MCF 10A (cell line): ENCODE data around the gene IKZF4. TPM values are rescaled to one million over a fixed set of nuclear protein-coding genes. Genes with fewer than 3 reads are reported as not detected.
A peak's percentile ranks its signal among the peaks of the same experiment; 100 is the strongest.
"Not testable (repeated sequence)": the region's sequence is repeated elsewhere in the genome, so short reads cannot be mapped to it uniquely, and the experiment has no call there.

Experiments used
- BruUV-seq: library from RNA; stranded (reverse); fragments of 400-500 nt; replicated peaks from 2 replicates; lab custom pipeline; 2021; lab: Mats Ljungman, UMichigan
- CTCF ChIA-PET: fragments of 300-600 bp; sonication (Branson Sonifier 250); formaldehyde crosslinking; extraction: SDS; loops from one replicate; lab custom pipeline; 2021; ENCODE audit warnings: antibody characterized with exemption, inconsistent platforms; lab: Yijun Ruan, JAX
- POLR2A ChIA-PET: fragments of 300-600, 350-650 bp; sonication (Branson Sonifier 250); formaldehyde crosslinking; extraction: SDS; loops from one replicate; lab custom pipeline; 2020; ENCODE audit warnings: antibody characterized with exemption, inconsistent platforms; lab: Yijun Ruan, JAX
- DNase-seq: peaks from one replicate; pipeline ENCODE4 v3.0.0-alpha.2; 2018; ENCODE audit not compliant: unreplicated experiment
- H3K27ac Mint-ChIP-seq: one replicate; pipeline ENCODE4 v1.8.0; 2022; ENCODE audit warnings: mild to moderate bottlenecking, low read depth, mixed read lengths; ENCODE audit not compliant: unreplicated experiment
- H3K27me3 Mint-ChIP-seq: one replicate; pipeline ENCODE4 v1.8.0; 2022; ENCODE audit warnings: mixed read lengths; ENCODE audit not compliant: insufficient read depth, unreplicated experiment
- H3K36me3 Mint-ChIP-seq: one replicate; pipeline ENCODE4 v1.8.0; 2022; ENCODE audit warnings: mild to moderate bottlenecking, moderate library complexity, mixed read lengths; ENCODE audit not compliant: insufficient read depth, unreplicated experiment
- H3K4me1 Mint-ChIP-seq: one replicate; pipeline ENCODE4 v1.8.0; 2022; ENCODE audit warnings: mixed read lengths; ENCODE audit not compliant: insufficient read depth, unreplicated experiment
- H3K4me3 Mint-ChIP-seq: one replicate; pipeline ENCODE4 v1.8.0; 2022; ENCODE audit warnings: mild to moderate bottlenecking, moderate library complexity, mixed read lengths; ENCODE audit not compliant: unreplicated experiment
- H3K9me3 Mint-ChIP-seq: one replicate; pipeline ENCODE4 v1.8.0; 2022; ENCODE audit warnings: mixed read lengths; ENCODE audit not compliant: unreplicated experiment
- intact Hi-C: fragments of 100-400 bp; cut with micrococcal nuclease; formaldehyde crosslinking; loops from 2 replicates; pipeline ENCODE4 v1.14.1; 2022
- total RNA-seq: library from RNA; stranded (reverse); gene quantifications from 2 replicates; pipeline ENCODE4 v1.2.3, GENCODE V29; 2022
- TF ChIP-seq, protein P1 (sequence below): fragments of 200-600 bp; IDR thresholded peaks from one replicate; pipeline ENCODE4 v1.8.0; 2022; ENCODE audit warnings: antibody characterized with exemption, mild to moderate bottlenecking; ENCODE audit not compliant: unreplicated experiment

The IKZF4 gene
- total RNA-seq, 1 experiment from 2014 or later = 2.4 TPM

- H3K27ac Mint-ChIP-seq = peak within 1 kb of the TSS; percentile 28
- BruUV-seq = no TSS peak
- no peaks in the 10 kb centered on the region for H3K9me3 Mint-ChIP-seq
- H3K4me3 Mint-ChIP-seq = peak within 1 kb of the TSS; percentile 92
- no peaks in the 10 kb centered on the region for H3K27me3 Mint-ChIP-seq
- peaks cover 25% of the 10 kb centered on the region for H3K36me3 Mint-ChIP-seq
- peaks cover 12% of the 10 kb centered on the region for H3K4me1 Mint-ChIP-seq
- ChIA-PET POLR2A (interaction anchor here (0.6 to 5.0 kb wide), 30 partner anchors 9 to 416 kb away, joined by 3 to 71 read pairs (median 6); partner anchors contain the start of genes CD63, DNAJC14, ERBB3 and ESYT1), CTCF (interaction anchor here (0.5 to 5.0 kb wide), 28 partner anchors 10 to 263 kb away, joined by 3 to 80 read pairs (median 6); partner anchors contain the start of genes ORMDL2, PA2G4, RAB5B and SARNP)
- TF ChIP-seq, protein P1, sequence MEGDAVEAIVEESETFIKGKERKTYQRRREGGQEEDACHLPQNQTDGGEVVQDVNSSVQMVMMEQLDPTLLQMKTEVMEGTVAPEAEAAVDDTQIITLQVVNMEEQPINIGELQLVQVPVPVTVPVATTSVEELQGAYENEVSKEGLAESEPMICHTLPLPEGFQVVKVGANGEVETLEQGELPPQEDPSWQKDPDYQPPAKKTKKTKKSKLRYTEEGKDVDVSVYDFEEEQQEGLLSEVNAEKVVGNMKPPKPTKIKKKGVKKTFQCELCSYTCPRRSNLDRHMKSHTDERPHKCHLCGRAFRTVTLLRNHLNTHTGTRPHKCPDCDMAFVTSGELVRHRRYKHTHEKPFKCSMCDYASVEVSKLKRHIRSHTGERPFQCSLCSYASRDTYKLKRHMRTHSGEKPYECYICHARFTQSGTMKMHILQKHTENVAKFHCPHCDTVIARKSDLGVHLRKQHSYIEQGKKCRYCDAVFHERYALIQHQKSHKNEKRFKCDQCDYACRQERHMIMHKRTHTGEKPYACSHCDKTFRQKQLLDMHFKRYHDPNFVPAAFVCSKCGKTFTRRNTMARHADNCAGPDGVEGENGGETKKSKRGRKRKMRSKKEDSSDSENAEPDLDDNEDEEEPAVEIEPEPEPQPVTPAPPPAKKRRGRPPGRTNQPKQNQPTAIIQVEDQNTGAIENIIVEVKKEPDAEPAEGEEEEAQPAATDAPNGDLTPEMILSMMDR = no peak
- peak; percentile 98 for DNase-seq
- intact Hi-C loops = loop anchor here (1.0 to 2.0 kb wide), 4 partner anchors 32 to 120 kb away; partner anchors contain the start of genes RPL41 and RPS26
Observed at GRCh38 chr12:55996715-55997534, 23.9 kb upstream of the IKZF4 start, which contains the start of gene SUOX. TSS of gene SUOX (plus strand) at chr12:55997276. CDS start at chr12:56002222, 4,946 bp downstream.

DNA sequence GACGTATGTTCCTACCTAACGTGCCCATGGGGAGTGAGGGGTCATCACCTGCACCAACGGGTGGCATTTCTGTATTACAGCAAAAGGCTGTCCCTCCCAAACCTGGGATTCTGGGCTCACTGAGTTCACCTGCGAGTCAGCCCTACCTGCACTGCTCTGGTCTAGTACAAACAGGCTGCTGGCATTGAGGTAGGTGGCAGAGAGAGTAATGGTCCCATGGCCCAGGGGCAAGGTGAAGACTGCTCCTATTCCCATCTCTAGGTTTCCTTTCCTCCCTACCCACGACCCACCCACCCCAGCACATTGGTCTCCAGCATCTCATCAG, 23.3 kb upstream of the IKZF4 start:
- Mint-ChIP-seq H3K27ac (no peak overlapping the region), H3K4me1 (peaks cover 12% of the 10 kb centered on the region), H3K4me3 (peak overlapping the region; percentile 92), H3K36me3 (peaks cover 20% of the 10 kb centered on the region), H3K27me3 (no peaks in the 10 kb centered on the region), H3K9me3 (no peaks in the 10 kb centered on the region)
- ChIA-PET POLR2A (interaction anchor here (0.6 to 5.0 kb wide), 25 partner anchors 9 to 268 kb away, joined by 3 to 71 read pairs (median 8); partner anchors contain the start of genes CD63, DNAJC14, ERBB3 and ESYT1), CTCF (interaction anchor here (0.5 to 5.0 kb wide), 15 partner anchors 9 to 263 kb away, joined by 3 to 80 read pairs (median 5); partner anchors contain the start of gene PA2G4)
- TF ChIP-seq, protein P1 = no peak
- no TSS peak for BruUV-seq
- intact Hi-C loops = loop anchor here (2.0 kb wide), 2 partner anchors 81 to 119 kb away; partner anchors contain the start of gene RPL41
- DNase-seq = no peak

DNA sequence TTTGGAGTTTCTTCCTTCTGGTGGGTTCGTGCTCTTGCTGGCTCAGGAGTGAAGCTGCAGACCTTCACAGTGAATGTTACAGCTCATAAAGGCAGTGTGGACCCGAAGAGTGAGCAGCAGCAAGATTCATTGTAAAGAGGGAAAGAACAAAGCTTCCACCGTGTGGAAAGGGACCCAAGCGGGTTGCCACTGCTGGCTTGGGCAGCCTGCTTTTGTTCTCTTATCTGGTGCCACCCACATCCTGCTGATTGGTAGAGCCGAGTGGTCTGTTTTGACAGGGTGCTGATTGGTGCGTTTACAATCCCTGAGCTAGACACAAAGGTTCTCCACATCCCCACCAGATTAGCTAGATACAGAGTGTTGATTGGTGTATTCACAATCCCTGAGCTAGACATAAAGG, 21.3 kb upstream of the IKZF4 start:
- DNase-seq, intact Hi-C loops, H3K27me3 Mint-ChIP-seq, H3K9me3 Mint-ChIP-seq, H3K4me3 Mint-ChIP-seq, H3K27ac Mint-ChIP-seq, BruUV-seq: not testable (repeated sequence)
- Mint-ChIP-seq H3K4me1 (peaks cover 12% of the 10 kb centered on the region), H3K36me3 (peaks cover 17% of the 10 kb centered on the region)
- ChIA-PET CTCF (interaction anchor here (0.7 to 1.2 kb wide), 3 partner anchors 41 to 1656 kb away, joined by 3 read pairs; no protein-coding TSS in a partner anchor), POLR2A (interaction anchor here (0.8 to 5.0 kb wide), 2 partner anchors 41 to 105 kb away, joined by 4 to 33 read pairs; partner anchors contain the start of gene PA2G4)

- DNase-seq, H3K9me3 Mint-ChIP-seq, BruUV-seq, intact Hi-C loops, H3K27me3 Mint-ChIP-seq, H3K27ac Mint-ChIP-seq, H3K4me3 Mint-ChIP-seq: not testable (repeated sequence)
- Mint-ChIP-seq H3K4me1 (peaks cover 12% of the 10 kb centered on the region), H3K36me3 (peaks cover 17% of the 10 kb centered on the region)
- ChIA-PET CTCF (interaction anchor here (0.7 to 1.2 kb wide), 4 partner anchors 41 to 1526 kb away, joined by 3 read pairs; no protein-coding TSS in a partner anchor), POLR2A (interaction anchor here (0.8 to 5.0 kb wide), 2 partner anchors 41 to 104 kb away, joined by 4 to 33 read pairs; partner anchors contain the start of gene PA2G4)
Observed at GRCh38 chr12:55999999-56000540, 20.8 kb upstream of the IKZF4 start.
